HG03342 (cell line): Measurements from ENCODE around the gene ACP5.
A peak's percentile ranks its signal among the peaks of the same experiment; 100 is the strongest.

Source experiments
- ATAC-seq: cut with Tn5 transposase; IDR thresholded peaks from one replicate; pipeline ENCODE4 v1.9.1; 2021; ENCODE audit warnings: mild to moderate bottlenecking, moderate library complexity; ENCODE audit not compliant: unreplicated experiment

ACP5 gene

DNA sequence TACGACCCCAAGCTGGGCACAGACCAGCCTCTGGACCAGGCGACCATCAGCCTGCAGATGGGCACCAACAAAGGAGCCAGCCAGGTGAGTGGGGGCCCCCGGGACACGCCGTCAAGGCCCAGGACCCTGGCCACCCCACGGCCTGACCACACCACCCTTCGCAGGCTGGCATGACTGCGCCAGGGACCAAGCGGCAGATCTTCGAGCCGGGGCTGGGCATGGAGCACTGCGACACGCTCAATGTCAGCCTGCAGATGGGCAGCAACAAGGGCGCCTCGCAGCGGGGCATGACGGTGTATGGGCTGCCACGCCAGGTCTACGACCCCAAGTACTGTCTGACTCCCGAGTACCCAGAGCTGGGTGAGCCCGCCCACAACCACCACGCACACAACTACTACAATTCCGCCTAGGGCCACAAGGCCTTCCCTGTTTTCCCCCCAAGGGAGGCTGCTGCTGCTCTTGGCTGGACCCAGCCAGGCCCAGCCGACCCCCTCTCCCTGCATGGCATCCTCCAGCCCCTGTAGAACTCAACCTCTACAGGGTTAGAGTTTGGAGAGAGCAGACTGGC is 28.0 kb downstream of the ACP5 start:
- no peak for ATAC-seq

DNA sequence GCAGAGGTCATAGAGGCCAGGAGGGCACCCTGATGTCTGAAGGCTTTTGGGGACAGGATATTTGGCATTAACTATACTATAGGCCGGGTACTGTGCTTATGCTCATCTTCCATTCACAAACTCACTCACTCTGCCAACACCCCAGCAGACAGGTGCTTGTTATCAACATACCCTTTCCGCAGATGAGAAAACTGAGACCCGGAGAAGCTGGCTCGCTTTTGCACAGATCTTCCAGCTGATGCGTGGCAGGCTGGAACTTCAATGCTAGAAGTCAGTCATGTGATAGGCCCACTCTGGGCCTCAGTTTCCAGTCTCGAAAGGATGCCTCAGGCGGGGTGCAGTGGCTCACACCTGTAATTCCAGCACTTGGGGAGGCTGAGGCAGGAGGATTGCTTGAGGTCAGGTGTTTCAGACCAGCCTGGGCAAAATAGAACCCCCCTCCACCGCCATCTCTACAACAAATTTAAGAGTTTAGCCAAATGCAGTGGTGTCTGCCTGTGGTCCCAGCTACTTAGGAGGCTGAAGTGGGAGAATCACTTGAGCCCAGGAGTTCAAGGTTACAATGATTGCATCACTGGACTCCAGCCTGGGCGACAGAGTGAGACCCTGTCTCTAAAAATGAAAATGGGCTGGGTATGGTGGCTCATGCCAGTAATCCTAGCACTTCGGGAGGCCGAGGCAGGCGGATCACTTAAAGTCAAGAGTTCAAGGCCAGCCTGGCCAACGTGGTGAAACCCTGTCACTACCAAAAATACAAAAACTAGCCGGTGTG is 29.3 kb downstream of the ACP5 start:
- ATAC-seq, result no peak

DNA sequence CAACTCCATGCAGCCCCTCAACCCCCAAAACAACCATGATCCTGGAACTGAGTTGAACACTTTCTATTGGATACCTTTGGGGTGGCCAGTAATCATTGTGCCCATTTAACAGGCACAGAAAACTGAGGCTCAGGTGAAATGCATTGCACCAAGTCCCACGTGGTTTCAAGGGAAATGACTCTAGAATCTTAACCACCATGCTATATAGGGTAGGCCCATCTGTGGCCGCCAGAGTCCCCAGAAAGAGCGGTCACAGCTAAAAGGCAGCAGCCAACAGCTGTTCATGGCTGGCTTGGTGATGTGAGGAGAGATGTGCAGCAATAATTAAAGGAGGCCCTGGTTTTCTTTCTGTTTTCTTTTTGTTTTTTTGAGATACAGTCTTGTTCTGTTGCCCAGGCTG is 36.2 kb downstream of the ACP5 start:
- ATAC-seq, result no peak

DNA sequence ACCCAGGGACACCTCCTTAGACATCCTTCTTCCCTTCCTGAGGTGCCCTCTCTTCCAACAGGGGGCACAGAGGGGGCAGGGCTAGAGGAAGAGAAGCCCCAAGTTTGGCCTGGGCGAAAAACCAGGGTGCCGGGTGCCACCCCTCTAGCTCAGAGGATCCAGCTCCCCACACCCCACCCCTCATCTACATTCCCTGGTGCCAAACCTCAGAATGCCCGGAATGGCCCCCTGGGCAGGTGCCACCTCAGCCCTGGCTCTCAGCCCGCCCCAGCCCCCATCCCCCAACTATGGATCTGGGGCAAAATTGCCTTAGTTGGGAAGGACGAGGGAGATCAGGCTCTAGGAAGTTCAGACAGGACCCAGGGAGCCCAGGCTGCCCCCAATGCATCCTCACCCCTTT is 36.8 kb downstream of the ACP5 start:
- no peak for ATAC-seq

DNA sequence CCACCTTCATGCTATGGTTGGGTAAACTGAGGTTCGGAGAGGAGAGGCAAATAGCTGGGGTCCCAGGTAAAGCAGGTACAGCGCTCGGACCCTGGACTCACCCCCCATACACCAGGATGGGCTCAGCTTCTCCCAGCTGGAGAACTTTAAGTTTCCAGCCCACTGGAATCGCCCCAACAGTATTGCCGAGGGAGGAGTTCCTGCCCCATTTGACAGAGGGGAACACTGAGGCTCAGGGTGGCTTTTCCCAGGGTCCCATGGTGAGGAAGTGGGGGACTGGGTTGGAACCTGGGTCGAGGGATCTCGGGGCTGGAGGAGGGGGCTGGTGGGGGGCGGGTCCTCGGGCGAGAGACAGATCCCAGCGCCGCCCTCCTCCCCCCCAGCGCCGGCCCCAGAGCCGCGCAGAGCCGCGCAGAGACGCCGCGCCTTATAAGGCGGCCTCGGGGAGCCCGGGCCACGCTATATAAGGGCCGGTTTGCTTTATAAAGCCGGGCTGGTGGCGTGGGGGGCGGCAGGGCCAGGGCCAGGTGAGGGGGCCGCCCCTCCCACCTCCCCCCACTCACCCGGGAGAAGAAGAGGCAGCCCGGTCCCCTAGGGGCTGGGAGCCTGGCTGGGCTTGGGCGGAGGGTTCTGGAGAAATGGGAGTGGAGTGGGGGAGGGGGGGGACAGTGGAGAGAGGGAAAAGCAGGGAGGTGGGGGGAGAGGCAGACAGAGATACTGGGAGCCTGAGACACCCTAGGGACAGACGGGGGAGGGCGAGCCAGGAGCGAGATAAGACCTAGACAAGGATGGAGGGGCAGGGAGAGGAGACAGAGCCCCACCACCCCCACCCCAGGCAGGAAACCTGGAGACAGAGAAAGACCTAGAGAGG is 37.7 kb downstream of the ACP5 start:
- no peak for ATAC-seq

DNA sequence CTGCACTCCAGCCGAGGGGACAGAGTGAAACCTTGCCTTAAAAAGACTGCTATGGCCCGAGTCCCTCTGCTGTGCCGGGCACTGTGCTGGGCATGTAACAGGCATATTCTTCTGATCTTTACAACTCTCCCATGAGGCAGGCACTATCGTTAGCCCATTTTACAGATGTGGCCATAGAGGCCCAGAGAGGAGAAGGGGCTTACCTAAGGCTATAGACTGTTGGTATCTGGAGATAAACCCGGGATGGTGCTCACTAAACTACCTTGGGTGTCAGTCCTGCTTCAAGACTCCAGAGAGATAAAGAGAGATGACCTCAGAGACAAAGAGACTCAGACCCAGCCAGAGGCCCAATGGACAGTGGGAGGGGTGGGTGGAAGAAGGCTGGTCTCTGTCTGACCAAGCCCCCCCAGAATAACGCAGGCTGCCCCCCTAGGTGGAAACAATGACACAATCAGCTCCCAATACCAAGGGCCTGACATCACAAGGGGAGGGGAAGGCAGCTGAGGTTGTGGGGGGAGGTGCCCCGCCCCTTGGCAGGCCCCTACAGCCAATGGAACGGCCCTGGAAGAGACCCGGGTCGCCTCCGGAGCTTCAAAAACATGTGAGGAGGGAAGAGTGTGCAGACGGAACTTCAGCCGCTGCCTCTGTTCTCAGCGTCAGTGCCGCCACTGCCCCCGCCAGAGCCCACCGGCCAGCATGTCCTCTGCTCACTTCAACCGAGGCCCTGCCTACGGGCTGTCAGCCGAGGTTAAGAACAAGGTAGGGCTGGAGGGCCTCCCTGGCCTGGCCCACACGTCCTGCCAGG is 39.0 kb downstream of the ACP5 start, which contains the start of gene CNN1:
TSS of gene CNN1 (plus strand) at position 620 of the 805 bp plus-strand sequence. CDS start at position 697, 77 bp downstream.
- ATAC-seq, result no peak

DNA sequence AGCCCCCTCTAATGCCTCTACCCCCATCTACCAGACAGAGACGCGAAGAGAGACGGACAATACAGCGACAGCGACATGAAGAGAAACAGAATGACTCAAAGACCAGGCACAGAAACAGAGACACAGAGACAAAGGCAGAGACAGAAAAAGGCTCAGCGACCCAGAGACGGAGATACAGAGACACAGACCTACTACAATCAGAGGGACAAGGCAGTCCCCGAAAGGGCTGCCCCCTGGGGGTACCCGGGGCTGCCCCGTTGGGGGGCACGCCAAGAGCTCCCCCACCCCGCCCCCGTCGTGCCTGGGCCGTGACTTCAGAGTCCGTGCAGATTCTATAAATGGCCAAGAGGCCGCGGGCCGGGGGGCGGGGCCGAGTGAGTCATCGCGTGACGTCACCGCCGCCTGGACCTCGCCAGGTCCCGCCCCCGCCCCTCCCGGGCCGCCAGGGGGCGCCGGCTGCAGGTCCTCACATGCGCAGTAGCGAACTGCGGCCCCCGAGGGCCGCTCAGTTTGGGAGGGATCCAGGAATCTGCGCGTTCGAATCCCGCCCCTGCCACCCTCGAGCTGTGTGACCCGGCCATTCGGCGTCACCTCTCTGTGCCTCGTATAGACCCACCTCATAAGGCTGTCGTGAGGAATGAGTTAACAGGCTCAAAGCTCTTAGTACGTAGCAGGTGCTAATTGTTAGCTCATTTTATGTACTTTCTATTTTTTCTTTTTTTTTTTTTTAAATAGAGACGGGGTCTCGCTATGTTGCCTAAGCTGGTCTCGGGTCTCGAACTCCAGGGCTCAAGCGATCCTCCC is 41.5 kb downstream of the ACP5 start:
- peak; percentile 63 for ATAC-seq

DNA sequence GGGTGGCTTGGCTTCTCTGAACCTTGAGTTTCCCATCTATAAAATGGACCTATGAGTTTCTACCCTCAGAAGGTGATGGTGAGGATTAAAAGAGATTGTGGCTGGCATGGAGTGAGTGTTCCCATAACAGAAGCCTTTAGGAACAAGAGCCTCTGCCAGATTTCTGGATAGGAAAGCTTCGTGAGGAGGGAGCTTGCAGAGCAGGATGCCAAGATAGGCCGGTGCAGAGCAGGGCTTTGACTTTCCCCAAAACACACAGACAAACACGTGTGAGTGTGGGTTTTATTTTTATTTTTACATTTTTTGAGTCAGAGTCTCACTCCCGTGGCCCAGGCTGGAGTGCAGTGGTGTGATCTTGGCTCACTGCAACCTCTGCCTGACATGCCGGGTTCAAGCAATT is 42.5 kb downstream of the ACP5 start:
- ATAC-seq, result no peak

DNA sequence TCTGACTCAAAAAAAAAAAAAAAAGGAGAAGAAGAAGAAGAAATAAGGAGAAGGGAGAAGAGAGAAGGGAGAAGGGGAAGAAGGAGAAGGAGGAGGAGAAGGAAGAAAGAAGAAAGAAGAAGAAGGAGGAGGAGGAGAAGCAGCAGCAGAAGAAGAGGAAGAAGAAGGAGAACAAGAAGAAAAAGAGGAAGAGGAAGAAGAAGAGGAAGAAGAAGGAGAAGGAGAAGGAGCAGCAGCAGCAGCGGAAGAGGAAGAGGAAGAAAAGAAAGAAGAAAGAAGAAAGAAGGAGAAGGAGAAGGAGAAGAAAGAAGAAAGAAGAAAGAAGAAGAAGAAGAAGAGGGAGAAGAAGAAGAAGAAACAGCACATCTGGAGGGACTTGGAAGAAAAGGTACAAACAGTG is 42.9 kb downstream of the ACP5 start:
- ATAC-seq, result no peak

DNA sequence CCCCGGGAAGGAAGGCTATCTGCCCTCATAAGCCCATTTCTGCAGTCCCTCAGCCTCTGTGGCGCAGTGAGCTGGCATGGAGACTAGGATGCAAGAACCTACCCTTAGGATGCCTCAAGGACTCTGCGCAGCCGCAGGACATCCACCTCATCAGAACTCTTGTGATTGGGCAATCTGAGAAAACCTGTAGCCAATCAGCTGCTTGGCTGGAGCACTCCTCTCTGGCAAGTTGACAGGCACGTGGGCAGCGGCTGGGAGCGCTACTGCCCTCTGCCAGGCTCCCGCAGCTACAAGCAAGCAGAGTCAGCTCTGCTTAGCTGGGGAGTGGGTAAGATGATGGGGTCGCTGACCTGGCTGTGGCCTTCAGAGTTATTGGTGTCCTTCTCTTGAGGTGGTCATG is 47.0 kb downstream of the ACP5 start:
- no peak for ATAC-seq

DNA sequence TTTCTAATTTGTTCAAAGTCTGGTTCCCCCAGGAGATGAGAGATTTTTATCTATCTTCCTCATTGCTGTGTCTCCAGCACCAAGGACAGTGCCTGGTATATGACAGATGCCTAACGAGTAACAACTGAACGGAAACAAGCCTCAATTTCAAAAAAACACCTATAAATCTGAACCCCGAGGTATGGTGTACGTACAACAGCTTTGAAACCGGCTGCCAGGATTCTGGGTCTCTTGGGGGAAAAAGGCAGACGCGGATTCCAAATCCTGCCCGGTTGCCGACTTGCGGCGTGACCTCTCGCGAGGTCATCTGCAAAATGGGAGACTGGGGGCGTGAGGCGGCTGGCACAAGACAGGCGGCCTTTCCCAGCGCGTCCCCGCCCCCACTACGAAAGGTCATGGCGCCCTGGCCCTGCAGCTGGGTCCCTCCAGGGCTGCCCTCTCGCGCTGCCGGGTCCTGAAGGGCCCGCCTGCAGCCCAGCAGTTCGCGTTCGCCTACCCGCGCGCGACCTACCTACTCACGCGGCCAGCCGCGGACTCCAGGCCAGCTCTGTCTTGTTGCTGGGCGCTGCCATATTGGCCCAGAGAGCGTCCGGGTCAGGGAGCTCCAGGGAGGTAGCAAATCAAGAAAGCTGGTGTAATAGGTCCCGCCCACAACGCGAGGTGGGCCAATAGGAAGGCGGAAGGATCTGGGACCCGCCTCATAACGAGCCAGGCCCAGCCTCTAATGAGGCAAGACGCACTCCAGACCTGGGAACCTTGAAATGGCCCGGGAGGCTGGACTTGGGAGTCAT is 48.7 kb downstream of the ACP5 start, which contains the start of gene ECSIT:
TSS of gene ECSIT (minus strand) at position 584 of the 791 bp plus-strand sequence. CDS start 9,964 bp downstream, outside the sequence.
- ATAC-seq, result peak; percentile 94
